HG03439 (cell line): ENCODE measurements around the gene KYAT1.

Experiments used
- ATAC-seq: cut with Tn5 transposase; IDR thresholded peaks from one replicate; pipeline ENCODE4 v1.9.1; 2021; ENCODE audit warnings: mild to moderate bottlenecking, moderate library complexity; ENCODE audit not compliant: unreplicated experiment

Gene KYAT1

GRCh38 chr9:128909859-128910258 lies 28.1 kb upstream of the KYAT1 start:
- no peak for ATAC-seq

- ATAC-seq = no peak
Observed at GRCh38 chr9:128908372-128908771, 26.6 kb upstream of the KYAT1 start.

DNA sequence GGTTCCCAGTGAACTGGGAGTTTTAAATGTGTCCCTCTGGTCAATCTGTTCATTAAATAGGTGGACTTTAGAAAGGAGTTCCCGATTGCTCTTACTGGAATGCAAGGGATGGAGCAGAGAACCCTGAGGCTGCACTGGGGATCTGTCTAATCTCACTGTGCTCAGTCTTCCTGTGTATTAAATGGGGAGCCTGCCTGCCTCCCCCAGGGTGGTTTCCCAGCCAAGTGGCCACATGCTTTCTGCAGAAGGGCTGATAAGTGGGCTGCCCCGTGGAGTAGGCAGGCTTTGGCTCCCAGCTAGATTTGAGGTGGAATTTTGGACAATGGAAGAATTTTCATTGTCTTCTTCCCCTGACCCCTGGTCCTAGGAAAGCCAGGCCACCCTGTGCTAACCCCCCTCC lies 25.0 kb upstream of the KYAT1 start:
- ATAC-seq = no peak

DNA sequence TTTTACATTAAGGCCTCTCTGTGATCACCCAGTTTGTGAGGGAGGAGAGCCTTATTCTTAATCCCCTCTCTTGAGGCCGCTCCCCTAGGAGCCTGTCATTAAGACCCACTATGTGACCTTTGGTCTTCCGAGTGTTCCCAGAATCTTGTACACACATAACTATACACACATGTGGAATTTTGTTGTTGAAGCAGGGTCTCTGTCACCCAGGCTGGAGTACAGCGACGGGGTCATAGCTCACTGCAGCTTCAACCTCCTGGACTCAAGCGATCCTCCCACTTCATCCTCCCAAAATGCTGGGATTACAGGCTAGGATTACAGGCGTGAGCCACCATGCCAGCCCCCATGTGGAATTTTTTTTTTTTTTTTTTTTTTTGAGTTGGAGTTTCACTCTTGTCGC lies 24.2 kb upstream of the KYAT1 start:
- ATAC-seq = no peak

- no peak for ATAC-seq
Observed at GRCh38 chr9:128903871-128904620, 22.3 kb upstream of the KYAT1 start.

DNA sequence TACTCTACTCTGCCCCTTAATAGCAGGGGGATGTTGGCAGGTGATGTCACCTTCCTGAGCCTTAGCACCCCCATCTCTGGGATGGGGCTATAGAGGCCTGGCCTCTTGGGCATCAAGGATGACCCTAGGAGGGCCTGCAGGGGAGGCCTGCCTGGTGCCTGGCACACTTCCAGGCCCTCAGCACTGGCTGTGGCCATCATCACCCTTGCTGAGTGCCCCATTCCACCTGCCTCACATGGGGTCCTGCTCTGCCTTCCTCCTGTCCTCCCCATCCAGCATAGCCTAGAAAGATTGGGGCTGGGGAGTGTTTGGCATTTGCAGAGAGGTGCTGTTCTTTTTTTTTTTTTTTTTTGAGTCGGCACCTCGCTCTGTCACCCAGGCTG lies 21.3 kb upstream of the KYAT1 start:
- no peak for ATAC-seq

- ATAC-seq = no peak
Observed at GRCh38 chr9:128902351-128903078, 20.8 kb upstream of the KYAT1 start.

- ATAC-seq = no peak
Observed at GRCh38 chr9:128901822-128902221, 20.1 kb upstream of the KYAT1 start.

- no peak for ATAC-seq
Observed at GRCh38 chr9:128901379-128901778, 19.6 kb upstream of the KYAT1 start.

DNA sequence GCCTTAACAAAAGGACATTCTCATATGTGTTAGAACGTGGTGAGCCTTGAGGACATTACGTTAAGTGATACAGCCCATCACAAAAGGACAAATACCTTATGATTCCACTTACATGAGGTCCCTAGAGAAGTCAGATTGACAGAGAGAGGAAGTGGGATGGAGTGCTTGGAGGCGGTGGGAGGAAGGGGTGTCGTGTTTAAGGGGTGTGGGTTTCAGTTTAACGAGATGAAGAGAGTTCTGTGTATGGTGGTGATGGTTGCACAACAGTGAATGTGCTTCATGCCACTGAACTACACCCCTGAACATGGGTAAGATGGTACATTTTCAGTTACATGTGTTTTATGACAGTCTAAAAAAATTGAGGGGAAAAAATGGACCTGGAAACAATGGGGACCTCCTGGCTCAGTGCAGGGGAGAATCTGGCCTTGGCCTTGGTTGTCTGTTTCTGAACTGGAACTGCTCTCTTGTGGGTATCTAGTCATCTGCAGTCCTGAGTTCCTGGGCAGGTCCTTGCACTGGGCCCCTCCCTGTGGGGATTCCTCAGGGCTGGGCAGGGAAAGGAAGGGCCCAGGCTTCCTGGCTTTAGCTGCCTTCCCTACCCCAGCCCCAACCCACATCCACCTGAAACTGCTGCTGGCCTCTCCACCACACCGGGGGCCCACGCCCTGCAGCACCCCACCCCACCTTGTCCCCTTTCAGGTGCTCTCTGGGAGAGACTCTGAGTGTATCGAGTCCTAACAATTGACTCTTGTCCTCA lies 18.0 kb upstream of the KYAT1 start:
- no peak for ATAC-seq

- no peak for ATAC-seq
Observed at GRCh38 chr9:128898845-128899565, 17.3 kb upstream of the KYAT1 start.

GRCh38 chr9:128898382-128898781 lies 16.6 kb upstream of the KYAT1 start:
- ATAC-seq = no peak

DNA sequence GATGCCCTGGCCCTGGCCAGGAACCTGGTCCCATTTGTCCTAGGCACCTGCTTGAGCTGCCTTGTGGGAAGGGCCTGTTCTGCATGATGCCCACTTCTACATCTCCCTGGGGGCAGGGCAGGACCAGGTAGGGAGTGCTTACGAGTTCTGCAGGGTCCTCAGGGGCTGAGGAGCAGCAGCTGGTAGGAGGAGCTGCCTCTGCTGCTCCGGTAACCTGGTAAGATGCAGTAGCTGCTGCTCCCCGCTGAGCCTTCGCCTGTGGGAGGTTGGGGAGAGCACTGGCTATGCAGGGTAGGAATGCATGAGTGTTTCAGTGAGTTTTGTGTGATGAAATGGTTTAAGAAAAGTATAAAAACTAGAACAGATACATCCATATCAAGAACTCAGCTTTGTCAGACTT lies 13.8 kb upstream of the KYAT1 start:
- no peak for ATAC-seq

GRCh38 chr9:128894764-128895163 lies 13.0 kb upstream of the KYAT1 start:
- ATAC-seq = no peak

GRCh38 chr9:128893354-128893753 lies 11.6 kb upstream of the KYAT1 start:
- ATAC-seq = no peak

- no peak for ATAC-seq
Observed at GRCh38 chr9:128892221-128892921, 10.6 kb upstream of the KYAT1 start.

- no peak for ATAC-seq
Observed at GRCh38 chr9:128891321-128892220, 9.8 kb upstream of the KYAT1 start.

GRCh38 chr9:128887914-128888350 lies 6.2 kb upstream of the KYAT1 start:
- ATAC-seq = no peak

DNA sequence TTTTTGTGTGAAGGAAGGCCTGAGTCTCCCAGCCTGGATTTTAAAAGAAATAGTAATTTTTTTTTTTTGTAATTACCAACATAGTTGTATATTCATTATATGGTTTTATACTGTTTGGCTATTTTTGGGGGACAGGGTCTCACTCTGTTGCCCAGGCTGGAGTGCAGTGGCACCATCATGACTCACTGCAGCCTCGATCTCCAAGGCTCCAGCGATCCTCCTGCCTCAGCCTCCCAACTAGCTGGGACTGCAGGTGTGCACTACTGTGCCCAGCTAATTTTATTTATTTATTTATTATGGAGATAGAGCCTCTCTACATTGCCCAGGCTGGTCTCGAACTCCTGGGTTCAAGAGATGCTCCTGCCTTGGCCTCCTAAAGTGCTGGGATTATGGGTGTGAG lies 5.3 kb upstream of the KYAT1 start:
- ATAC-seq = no peak
